MM.1S (cell line): Measurements from ENCODE around the gene USF2.
A peak's percentile ranks its signal among the peaks of the same experiment; 100 is the strongest.

ENCODE experiments used
- CTCF ChIP-seq: fragments of 300-600 bp; sonication (generic); IDR thresholded peaks from 2 replicates; pipeline ENCODE4 v1.5.1; 2016; ENCODE audit warnings: antibody characterized with exemption, low read length, mixed read lengths
- EZH2 ChIP-seq: fragments of 300-600 bp; sonication (generic); optimal IDR thresholded peaks from 2 replicates; pipeline ENCODE3; 2017; ENCODE audit warnings: low read depth, mild to moderate bottlenecking, antibody characterized with exemption, low read length, mixed read lengths
- EZH2phosphoT487 ChIP-seq: fragments of 300-600 bp; sonication (generic); IDR thresholded peaks from 2 replicates; pipeline ENCODE4 v1.6.1; 2018; ENCODE audit warnings: antibody characterized with exemption, low read length

- TF ChIP-seq CTCF: peak; percentile 50
- no peak for TF ChIP-seq EZH2
- TF ChIP-seq EZH2phosphoT487: no peak
Observed at GRCh38 chr19:35269438-35270117, 816 bp downstream of the USF2 start.
